Neural cell (in vitro differentiated cells): ENCODE results near the gene CYREN.

Source experiments
- CTCF ChIP-seq: fragments of 450-650 bp; IDR thresholded peaks from 2 replicates; pipeline ENCODE4 v1.5.1; 2014; ENCODE audit warnings: antibody characterized with exemption, mild to moderate bottlenecking, moderate library complexity; ENCODE audit not compliant: poor library complexity, severe bottlenecking
- POLR2AphosphoS5 ChIP-seq: IDR thresholded peaks from 2 replicates; pipeline ENCODE4 v1.6.1; 2012
- RAD21 ChIP-seq: fragments of 450-650 bp; conservative IDR thresholded peaks from 2 replicates; pipeline ENCODE4 v1.6.1; 2014; ENCODE audit warnings: antibody characterized with exemption, mild to moderate bottlenecking, moderate library complexity

GRCh38 chr7:135199439-135199838, 28.9 kb upstream of the CYREN start:
- TF ChIP-seq CTCF: no peak
- TF ChIP-seq POLR2AphosphoS5: no peak
- TF ChIP-seq RAD21: no peak
